Measurements from ENCODE around the gene PDGFD. TPM values are rescaled to one million over a fixed set of nuclear protein-coding genes. Genes with fewer than 3 reads are reported as not detected.

Gene PDGFD
- total and polyA plus RNA-seq, 2 donors: 26.0 to 26.7 TPM

DNA sequence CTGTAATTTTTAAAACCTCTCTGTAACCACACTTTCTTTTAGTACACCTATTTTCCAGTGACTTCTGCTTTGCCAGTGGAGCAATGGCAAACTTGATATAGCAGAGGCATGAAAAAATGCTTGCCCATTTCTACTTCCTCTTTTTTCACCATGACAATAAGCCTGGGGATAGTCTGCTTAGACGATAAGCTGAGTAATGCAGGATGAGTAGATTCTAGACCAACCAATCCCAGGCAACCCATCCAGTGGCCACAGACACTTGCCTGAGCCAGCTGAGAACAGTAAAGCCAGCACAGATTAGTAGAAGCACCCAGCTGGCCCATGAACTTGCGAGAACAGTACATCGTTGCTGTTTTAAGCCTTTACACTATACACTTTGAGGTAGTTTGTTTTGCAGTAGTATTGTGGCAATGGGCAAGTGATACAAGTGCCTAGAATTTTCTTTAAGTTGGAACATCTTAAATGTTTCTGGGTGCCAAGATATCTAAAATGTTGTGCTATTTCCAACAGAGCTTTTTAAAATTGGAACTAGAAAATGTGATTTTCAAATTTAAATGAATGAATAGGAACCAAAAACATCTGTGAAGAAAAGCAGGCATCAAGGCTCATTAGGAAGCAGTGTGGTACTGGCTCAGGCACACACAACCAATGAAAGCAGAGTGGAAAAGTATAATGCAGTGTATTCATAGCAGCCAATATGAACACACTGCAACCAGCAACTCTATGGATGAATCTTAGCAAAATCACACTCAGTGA is 89.8 kb downstream of the PDGFD start:
- Histone ChIP-seq H3K4me3 (ENCODE audit: low read depth, low read length) (no peak overlapping the region), H3K27ac (ENCODE audit: low read depth) (no peak overlapping the region), H3K36me3 (ENCODE audit: insufficient read depth) (no peaks in the 10 kb centered on the region), H3K4me1 (ENCODE audit: insufficient read depth) (no peaks in the 10 kb centered on the region)
- no peak for DNase-seq (ENCODE audit: extremely low spot score)
- 55% methylated on average over 3 of the region's 3 CpGs for WGBS

DNA sequence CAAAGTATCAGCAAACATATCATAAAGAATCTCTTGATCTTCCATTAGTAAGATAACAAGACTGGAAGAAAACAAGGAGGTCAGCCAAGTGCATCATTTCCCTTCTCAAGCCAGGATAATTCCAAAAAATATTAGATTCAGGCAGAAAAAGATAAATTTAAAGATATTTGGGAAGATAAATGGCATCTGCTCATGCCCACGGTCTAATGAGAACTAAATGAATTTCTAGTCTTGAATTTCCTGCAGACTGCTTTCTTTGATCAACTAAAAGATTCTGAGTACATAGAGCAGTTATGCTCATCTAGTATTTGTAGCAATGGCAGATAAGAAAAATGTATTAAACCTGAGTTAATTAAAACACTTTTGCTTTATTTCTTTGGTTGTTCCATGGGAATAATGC is 96.4 kb downstream of the PDGFD start:
- Histone ChIP-seq H3K36me3 (ENCODE audit: insufficient read depth) (no peaks in the 10 kb centered on the region), H3K4me1 (ENCODE audit: insufficient read depth) (no peaks in the 10 kb centered on the region), H3K4me3 (ENCODE audit: low read depth, low read length) (no peak overlapping the region), H3K27ac (ENCODE audit: low read depth) (no peak overlapping the region)
- 64% methylated on average over 1 of the region's 1 CpG for WGBS
- DNase-seq (ENCODE audit: extremely low spot score): no peak

DNA sequence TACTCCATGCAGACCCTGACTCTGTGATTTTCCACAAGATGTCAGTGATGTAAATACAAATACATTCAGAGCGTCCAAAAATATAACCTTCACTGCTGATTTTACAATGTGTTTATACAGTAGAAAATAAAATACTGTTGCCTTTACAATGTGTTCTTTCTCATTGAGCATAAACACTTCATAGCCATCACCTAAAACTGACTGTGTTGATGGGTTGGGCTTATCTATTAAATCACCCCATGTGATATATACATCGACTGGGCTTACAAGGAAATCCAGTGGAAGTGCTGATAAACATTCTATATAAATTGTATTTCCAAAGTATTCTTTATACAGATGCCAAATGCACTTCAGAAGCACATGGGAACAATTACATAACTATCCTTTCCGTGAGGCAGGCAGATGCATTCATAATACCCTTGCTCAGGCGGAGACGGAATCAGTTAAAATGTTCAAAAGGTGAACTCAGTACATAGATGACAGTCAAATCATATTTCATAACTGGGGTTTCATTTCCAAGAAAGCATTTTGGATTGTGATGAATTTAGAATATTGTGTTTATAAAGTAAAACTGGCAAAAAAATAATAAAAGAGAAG is 99.8 kb downstream of the PDGFD start:
- H3K4me3 ChIP-seq (ENCODE audit: low read depth, low read length): no peak overlapping the region
- H3K4me1 ChIP-seq (ENCODE audit: insufficient read depth): no peaks in the 10 kb centered on the region
- H3K27ac ChIP-seq (ENCODE audit: low read depth): no peak overlapping the region
- DNase-seq (ENCODE audit: extremely low spot score): no peak
- 48% methylated on average over 5 of the region's 5 CpGs for WGBS
- H3K36me3 ChIP-seq (ENCODE audit: insufficient read depth): no peaks in the 10 kb centered on the region

DNA sequence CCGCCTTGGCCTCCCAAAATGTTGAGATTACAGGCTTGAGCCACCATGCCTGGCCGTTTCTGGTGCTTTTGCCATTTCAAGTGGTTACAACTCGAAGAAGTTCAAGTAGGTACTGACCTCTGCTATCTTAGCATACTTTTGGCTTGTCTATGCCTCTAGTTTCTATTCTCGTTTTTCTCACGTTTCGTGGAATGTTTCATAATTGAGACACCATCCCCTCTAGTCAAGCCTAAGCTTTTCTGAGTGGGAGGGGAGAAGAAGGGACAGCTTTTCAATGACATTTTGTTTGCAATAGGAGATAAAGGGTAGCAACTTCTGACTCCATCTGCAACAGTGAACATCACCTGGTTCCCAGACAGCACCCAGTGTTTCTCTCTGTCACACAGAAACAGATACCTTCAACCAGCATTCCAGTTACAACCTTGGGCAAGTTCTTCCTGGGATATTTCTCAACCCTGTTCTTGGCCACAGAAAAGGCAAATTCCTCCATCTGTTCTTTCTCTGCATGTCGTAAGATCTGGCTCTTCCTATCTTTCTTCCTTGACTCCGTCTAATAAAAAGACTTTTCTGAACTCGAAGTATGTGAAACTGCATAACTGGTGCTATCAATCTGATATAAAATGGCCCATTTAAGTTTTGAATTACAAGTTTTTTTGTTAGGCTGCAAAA is 102.0 kb downstream of the PDGFD start:
- Histone ChIP-seq H3K4me1 (ENCODE audit: insufficient read depth) (no peaks in the 10 kb centered on the region), H3K27ac (ENCODE audit: low read depth) (no peak overlapping the region), H3K4me3 (ENCODE audit: low read depth, low read length) (no peak overlapping the region), H3K36me3 (ENCODE audit: insufficient read depth) (no peaks in the 10 kb centered on the region)
- DNase-seq (ENCODE audit: extremely low spot score): no peak
- 76% methylated on average over 9 of the region's 9 CpGs for WGBS

DNA sequence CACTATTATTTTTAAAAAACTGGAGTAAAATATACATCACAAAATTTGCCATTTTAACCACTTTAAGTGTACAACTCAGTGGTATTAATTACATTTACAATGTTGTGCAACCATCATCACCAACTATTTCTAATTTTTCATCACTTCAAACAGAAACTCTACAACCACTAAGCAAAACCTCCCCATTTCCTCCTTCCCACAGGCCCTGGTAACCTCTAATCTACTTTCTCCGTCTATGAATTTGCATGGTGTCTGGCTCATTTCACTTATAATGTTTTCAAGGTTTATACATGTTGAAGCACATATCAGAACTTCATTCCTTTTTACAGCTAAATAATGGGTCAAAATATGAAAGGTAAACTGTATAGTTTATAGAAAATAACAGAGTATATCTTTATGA is 103.1 kb downstream of the PDGFD start:
- Histone ChIP-seq H3K27ac (ENCODE audit: low read depth) (no peak overlapping the region), H3K36me3 (ENCODE audit: insufficient read depth) (no peaks in the 10 kb centered on the region), H3K4me1 (ENCODE audit: insufficient read depth) (no peaks in the 10 kb centered on the region), H3K4me3 (ENCODE audit: low read depth, low read length) (no peak overlapping the region)
- WGBS: 79% methylated on average over 1 of the region's 1 CpG
- DNase-seq (ENCODE audit: extremely low spot score): no peak

DNA sequence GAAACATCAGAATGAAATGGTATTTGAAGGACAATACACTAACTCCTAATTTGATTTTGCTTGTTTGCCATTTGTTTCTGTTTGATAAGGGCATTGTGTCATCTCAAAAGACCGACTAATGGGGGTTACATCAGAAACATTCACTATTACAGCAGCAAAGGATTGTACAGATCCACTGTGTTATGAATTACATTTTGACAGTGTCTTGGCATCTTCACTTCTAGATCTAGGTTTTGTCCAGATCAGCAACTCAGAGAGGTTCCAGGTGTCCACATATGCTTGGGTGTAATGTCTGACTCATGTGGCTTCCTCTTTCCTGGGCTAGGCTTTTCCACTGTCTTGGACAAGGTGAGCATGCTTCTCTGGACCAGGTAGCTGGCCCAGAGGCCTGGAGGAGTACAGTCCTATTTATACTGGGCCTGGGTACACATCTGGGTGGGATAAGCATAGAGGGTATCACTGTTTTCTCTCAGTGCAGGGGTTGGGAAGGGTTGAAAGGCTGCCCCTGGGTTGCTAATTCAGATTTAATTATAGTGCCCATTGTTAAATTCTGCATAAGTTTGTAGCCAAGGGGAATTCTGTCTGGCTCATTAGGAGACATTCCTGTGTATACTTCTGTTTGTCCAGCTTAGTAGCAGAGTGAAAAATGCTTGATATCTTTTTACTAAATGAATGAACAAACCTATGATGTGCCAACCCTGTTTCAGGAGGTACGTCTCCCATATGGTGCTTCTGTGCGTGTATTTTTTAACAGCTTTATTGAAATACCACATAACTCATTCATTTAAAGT is 103.7 kb downstream of the PDGFD start:
- Histone ChIP-seq H3K4me3 (ENCODE audit: low read depth, low read length) (no peak overlapping the region), H3K27ac (ENCODE audit: low read depth) (no peak overlapping the region), H3K4me1 (ENCODE audit: insufficient read depth) (no peaks in the 10 kb centered on the region), H3K36me3 (ENCODE audit: insufficient read depth) (no peaks in the 10 kb centered on the region)
- WGBS: 84% methylated on average over 3 of the region's 3 CpGs
- no peak for DNase-seq (ENCODE audit: extremely low spot score)

DNA sequence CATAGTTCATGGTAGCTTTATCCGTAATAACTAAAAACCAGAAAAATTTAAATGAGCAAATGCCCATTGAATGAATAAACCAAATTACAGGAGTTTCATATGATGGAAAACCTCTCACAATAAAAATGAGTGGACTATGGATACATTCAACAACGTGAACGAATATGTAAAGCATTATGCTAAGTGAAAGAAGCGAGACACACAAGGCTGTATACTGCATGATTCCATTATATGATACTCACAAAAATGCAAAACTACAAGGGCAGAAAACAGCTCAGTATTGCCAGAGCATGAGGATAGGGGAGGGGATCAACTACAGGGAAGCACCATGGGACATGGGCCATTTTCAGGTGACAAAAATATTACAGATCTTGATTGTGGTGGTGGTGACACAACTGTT is 105.3 kb downstream of the PDGFD start:
- no peak for DNase-seq (ENCODE audit: extremely low spot score)
- no peak overlapping the region for H3K4me3 ChIP-seq (ENCODE audit: low read depth, low read length)
- H3K4me1 ChIP-seq (ENCODE audit: insufficient read depth): peaks cover 1% of the 10 kb centered on the region
- H3K27ac ChIP-seq (ENCODE audit: low read depth): no peak overlapping the region
- 98% methylated on average over 4 of the region's 4 CpGs for WGBS
- no peaks in the 10 kb centered on the region for H3K36me3 ChIP-seq (ENCODE audit: insufficient read depth)

DNA sequence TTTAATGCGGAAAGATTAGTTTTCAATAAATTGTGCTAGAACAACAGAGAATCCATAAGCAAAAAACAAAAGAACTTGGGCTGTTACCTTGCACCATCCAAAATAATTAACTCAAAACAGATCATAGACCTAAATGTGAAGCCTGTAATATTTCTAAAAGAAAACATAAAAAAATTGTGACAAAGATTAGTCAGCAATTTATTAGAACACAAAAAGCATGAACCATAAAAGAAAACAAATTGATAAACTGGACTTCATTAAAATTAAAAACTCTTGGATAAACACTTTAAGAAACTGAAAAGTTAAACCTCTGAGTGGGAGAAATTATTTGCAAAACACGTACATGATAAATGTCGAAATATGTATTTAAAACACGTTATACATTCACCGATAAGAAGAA is 106.0 kb downstream of the PDGFD start:
- no peak for DNase-seq (ENCODE audit: extremely low spot score)
- Histone ChIP-seq H3K27ac (ENCODE audit: low read depth) (no peak overlapping the region), H3K36me3 (ENCODE audit: insufficient read depth) (no peaks in the 10 kb centered on the region), H3K4me1 (ENCODE audit: insufficient read depth) (peaks cover 1% of the 10 kb centered on the region), H3K4me3 (ENCODE audit: low read depth, low read length) (no peak overlapping the region)
- 95% methylated on average over 5 of the region's 5 CpGs for WGBS

DNA sequence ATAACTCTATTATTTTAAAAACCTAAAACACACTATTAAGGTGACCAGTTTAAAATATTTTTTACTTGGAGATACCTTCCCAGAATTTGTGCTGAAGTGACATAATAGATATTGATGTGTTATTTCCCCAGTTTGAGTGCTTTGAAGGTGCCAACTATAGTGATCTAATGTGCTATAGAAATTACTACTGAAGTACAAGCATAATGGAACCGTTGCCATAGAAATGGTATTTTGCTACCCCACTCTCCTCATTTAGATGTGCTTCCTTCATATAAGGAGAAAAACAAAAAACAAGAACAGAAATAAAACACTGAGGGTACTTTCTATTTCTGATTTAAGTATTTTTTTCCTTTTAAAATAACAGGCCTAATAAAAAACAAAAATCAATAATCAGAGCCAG is 108.4 kb downstream of the PDGFD start:
- no peak overlapping the region for H3K27ac ChIP-seq (ENCODE audit: low read depth)
- 88% methylated on average over 1 of the region's 1 CpG for WGBS
- no peaks in the 10 kb centered on the region for H3K36me3 ChIP-seq (ENCODE audit: insufficient read depth)
- H3K4me3 ChIP-seq (ENCODE audit: low read depth, low read length): no peak overlapping the region
- H3K4me1 ChIP-seq (ENCODE audit: insufficient read depth): peaks cover 1% of the 10 kb centered on the region
- no peak for DNase-seq (ENCODE audit: extremely low spot score)

DNA sequence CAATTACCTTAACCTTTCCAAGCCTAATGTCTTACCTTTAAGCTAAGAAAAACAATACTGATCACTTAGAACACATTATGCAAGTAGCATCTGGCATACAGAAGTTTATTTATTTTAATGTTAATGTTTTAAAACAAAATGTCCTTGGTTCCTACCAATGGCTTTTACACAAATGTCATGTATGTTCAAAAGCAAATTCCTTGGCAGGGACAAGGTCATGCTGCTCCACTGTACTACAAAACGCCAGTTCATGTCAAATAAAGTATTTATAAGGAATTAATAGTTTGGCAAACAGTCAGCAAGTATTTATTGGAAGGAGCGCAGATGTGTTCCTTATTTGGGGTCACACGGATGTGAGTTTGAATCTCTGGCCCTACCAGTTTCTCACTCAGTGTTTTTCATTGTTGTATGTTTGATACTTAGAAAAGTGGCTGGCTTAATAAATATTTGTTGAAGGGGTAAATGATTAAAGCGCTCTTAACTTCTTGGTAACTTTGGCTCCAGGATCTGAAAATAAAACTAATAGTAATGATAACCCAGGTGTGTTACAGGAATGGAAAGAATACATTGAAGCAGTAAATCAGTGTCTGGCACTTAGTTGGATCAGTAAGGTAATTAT is 108.9 kb downstream of the PDGFD start:
- Histone ChIP-seq H3K36me3 (ENCODE audit: insufficient read depth) (no peaks in the 10 kb centered on the region), H3K4me3 (ENCODE audit: low read depth, low read length) (no peak overlapping the region), H3K27ac (ENCODE audit: low read depth) (no peak overlapping the region), H3K4me1 (ENCODE audit: insufficient read depth) (peaks cover 1% of the 10 kb centered on the region)
- 85% methylated on average over 4 of the region's 4 CpGs for WGBS
- no peak for DNase-seq (ENCODE audit: extremely low spot score)

DNA sequence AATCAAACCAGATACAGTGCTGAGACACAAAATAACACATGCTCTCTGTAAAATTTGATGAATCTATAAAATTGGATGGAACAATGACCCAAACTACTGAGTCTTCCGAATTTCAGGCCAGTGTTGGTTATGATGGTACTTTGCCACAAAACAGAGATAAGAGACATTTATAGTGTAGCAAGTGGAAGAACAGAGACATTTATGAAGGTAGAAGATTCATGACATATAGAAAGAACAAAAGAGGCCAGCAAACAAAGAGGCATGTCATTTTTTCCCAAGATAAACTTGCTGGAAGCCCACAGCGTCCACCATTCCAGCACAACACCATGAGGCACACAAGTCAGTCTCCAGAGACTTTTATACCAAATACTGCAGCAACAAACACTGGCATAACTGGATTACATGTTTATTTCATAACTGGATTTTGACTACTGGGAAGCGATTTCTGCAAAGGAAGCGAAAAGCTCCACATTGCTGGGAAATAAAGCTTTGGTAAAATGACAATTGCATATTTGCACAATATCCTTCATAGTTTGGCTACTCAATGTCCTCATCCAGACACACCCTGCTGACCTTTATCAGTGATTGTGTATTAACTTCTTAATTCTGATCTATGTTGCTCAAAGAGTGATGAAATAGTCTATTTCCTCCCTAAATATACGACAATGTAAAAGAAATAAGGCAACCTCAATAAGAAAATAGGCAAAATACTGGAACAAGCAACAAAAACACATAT is 110.0 kb downstream of the PDGFD start:
- H3K27ac ChIP-seq (ENCODE audit: low read depth): no peak overlapping the region
- H3K4me1 ChIP-seq (ENCODE audit: insufficient read depth): peaks cover 1% of the 10 kb centered on the region
- DNase-seq (ENCODE audit: extremely low spot score): no peak
- no peaks in the 10 kb centered on the region for H3K36me3 ChIP-seq (ENCODE audit: insufficient read depth)
- 72% methylated on average over 5 of the region's 5 CpGs for WGBS
- H3K4me3 ChIP-seq (ENCODE audit: low read depth, low read length): no peak overlapping the region

DNA sequence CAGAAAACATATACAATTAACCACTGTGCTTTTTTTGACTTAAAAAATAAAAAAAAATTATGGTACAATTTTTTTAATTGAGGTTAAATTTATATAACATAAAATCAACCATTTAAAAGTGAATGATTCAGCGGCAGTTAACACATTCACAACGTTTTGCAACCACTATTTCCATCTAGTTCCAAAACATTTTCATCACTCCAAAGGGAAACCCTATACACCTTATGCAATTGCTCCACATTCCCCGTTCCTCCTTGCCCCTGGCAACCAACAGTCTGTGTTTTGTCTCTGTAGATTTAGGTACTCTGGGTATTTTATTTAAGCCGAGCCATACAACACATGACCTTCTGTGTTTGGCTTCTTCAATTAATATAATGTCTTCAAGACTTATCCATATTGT is 112.2 kb downstream of the PDGFD start:
- DNase-seq (ENCODE audit: extremely low spot score): no peak
- peaks cover 1% of the 10 kb centered on the region for H3K4me1 ChIP-seq (ENCODE audit: insufficient read depth)
- no peak overlapping the region for H3K27ac ChIP-seq (ENCODE audit: low read depth)
- no peaks in the 10 kb centered on the region for H3K36me3 ChIP-seq (ENCODE audit: insufficient read depth)
- 86% methylated on average over 4 of the region's 4 CpGs for WGBS
- H3K4me3 ChIP-seq (ENCODE audit: low read depth, low read length): no peak overlapping the region

DNA sequence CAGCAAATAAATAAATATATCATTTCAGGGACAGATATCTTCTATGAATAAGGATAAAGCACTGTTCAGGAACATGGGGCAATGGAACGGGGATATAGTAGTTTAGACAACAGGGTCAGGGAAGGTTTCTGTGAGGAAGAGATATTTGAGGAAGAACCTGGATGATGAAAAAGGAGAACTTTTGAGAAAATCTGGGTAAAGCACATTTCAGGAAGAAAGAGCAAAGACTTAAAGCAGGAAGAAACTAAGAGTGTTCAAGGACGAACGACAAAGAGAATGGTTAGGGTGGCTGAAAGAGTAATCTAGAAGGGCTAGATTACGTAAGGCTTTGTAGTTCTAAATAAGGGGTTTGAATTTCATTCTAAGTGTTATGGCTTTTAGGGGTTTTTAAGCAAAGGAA is 114.8 kb downstream of the PDGFD start:
- Histone ChIP-seq H3K4me3 (ENCODE audit: low read depth, low read length) (no peak overlapping the region), H3K36me3 (ENCODE audit: insufficient read depth) (no peaks in the 10 kb centered on the region), H3K4me1 (ENCODE audit: insufficient read depth) (peaks cover 1% of the 10 kb centered on the region), H3K27ac (ENCODE audit: low read depth) (no peak overlapping the region)
- 85% methylated on average over 4 of the region's 4 CpGs for WGBS
- DNase-seq (ENCODE audit: extremely low spot score): no peak
